H1 (cell line): ENCODE data around the gene GNAI1. TPM values are rescaled to one million over a fixed set of nuclear protein-coding genes. Genes with fewer than 3 reads are reported as not detected.

Source experiments
- CTCF ChIA-PET: fragments of 300-600 bp; sonication (Branson Sonifier 250); formaldehyde crosslinking; loops from one replicate; lab custom pipeline; 2021; ENCODE audit not compliant: partially characterized antibody; lab: Charles Lee
- POLR2A ChIA-PET: fragments of 300-600 bp; sonication (Branson Sonifier 250); formaldehyde crosslinking; loops from one replicate; lab custom pipeline; 2021; ENCODE audit warnings: inconsistent platforms; ENCODE audit not compliant: partially characterized antibody; lab: Charles Lee
- DNase-seq, 2 experiments: peaks; one replicate each; pipeline versions ENCODE4 v3.0.0 to v3.0.0-alpha.2; 2010 to 2022; ENCODE audit warnings: low spot score in 2 of 2, low read depth in 1 of 2, mixed read lengths in 1 of 2
- FAIRE-seq: peaks from 2 replicates; lab custom pipeline; 2011; peaks lifted over from hg19 to GRCh38; lab: Jason Lieb, UNC
- H2AFZ ChIP-seq: 2 replicates; pipeline ENCODE4 v1.8.1; 2012; ENCODE audit warnings: low read length, inconsistent platforms
- H2AK5ac ChIP-seq: 2 replicates; pipeline ENCODE4 v1.6.1; 2013; ENCODE audit warnings: low read depth, low read length
- H2BK120ac ChIP-seq: replicated peaks from 2 replicates; pipeline ENCODE3; 2013; ENCODE audit warnings: low read depth, low read length, inconsistent platforms
- H2BK12ac ChIP-seq: 2 replicates; pipeline ENCODE4 v1.6.1; 2013; ENCODE audit warnings: low read depth, low read length
- H2BK15ac ChIP-seq: 2 replicates; pipeline ENCODE4 v1.6.1; 2013; ENCODE audit warnings: low read length
- H2BK20ac ChIP-seq: 2 replicates; pipeline ENCODE4 v1.6.1; 2013; ENCODE audit warnings: low read length
- H2BK5ac ChIP-seq: 2 replicates; pipeline ENCODE4 v1.6.1; 2013; ENCODE audit warnings: low read depth, low read length
- H3K14ac ChIP-seq: 2 replicates; pipeline ENCODE4 v1.6.1; 2013; ENCODE audit warnings: inconsistent platforms; ENCODE audit not compliant: insufficient read length
- H3K18ac ChIP-seq: 2 replicates; pipeline ENCODE4 v1.6.1; 2013; ENCODE audit warnings: low read length; ENCODE audit errors: extremely low read depth
- H3K23ac ChIP-seq: 2 replicates; pipeline ENCODE4 v1.6.1; 2013; ENCODE audit warnings: inconsistent platforms; ENCODE audit not compliant: insufficient read length
- H3K23me2 ChIP-seq: 2 replicates; pipeline ENCODE4 v1.6.1; 2013; ENCODE audit warnings: low read depth, low read length
- H3K27ac ChIP-seq: 2 replicates; pipeline ENCODE4 v1.6.1; 2011; ENCODE audit warnings: low read depth, low read length, inconsistent platforms
- H3K27me3 ChIP-seq, 4 experiments: replicated peaks in 1 of 4; 1 replicate in 1 of 4; 2 replicates in 3 of 4; pipeline versions ENCODE4 v1.6.1 to v1.8.1; 2011 to 2013; ENCODE audit warnings: low read length in 3 of 4, mild to moderate bottlenecking in 3 of 4, inconsistent platforms in 2 of 4, mixed read lengths in 2 of 4, moderate library complexity in 1 of 4; ENCODE audit not compliant: control insufficient read depth in 3 of 4, insufficient read depth in 3 of 4; ENCODE audit errors: extremely low read depth in 1 of 4
- H3K36me3 ChIP-seq, 4 experiments: 2 replicates each; pipeline versions ENCODE4 v1.6.1 to v1.8.1; 2011 to 2013; ENCODE audit warnings: mild to moderate bottlenecking in 4 of 4, low read length in 3 of 4, moderate library complexity in 2 of 4, control low read depth in 1 of 4, inconsistent platforms in 1 of 4; ENCODE audit not compliant: insufficient read depth in 4 of 4, control insufficient read depth in 2 of 4
- H3K4ac ChIP-seq: replicated peaks from 2 replicates; pipeline ENCODE3; 2013; ENCODE audit warnings: low read length, low read depth, mixed read lengths, inconsistent platforms; ENCODE audit not compliant: insufficient read length
- H3K4me1 ChIP-seq, 4 experiments: replicated peaks in 1 of 4; 1 replicate in 1 of 4; 2 replicates in 3 of 4; pipeline versions ENCODE4 v1.6.1 to v1.8.1; 2011 to 2013; ENCODE audit warnings: low read length in 3 of 4, inconsistent platforms in 2 of 4, mixed read lengths in 1 of 4; ENCODE audit not compliant: insufficient read depth in 4 of 4, control insufficient read depth in 3 of 4
- H3K4me2 ChIP-seq, 2 experiments: 2 replicates each; pipeline versions ENCODE4 v1.6.1 to v1.8.1; 2011 to 2013; ENCODE audit warnings: low read depth in 2 of 2, low read length in 2 of 2, control low read depth in 1 of 2, inconsistent platforms in 1 of 2, mild to moderate bottlenecking in 1 of 2; ENCODE audit not compliant: insufficient read depth in 1 of 2
- H3K4me3 ChIP-seq, 4 experiments: fragments of 200-600, 300-600 bp in 1 of 4; sonication (generic), shearing (Covaris generic), sonication (Bioruptor Twin) in 1 of 4; 2 replicates each; pipeline versions ENCODE4 v1.5.1 to v1.8.1; 2011 to 2016; ENCODE audit warnings: low read length in 4 of 4, low read depth in 3 of 4, control low read depth in 2 of 4, inconsistent platforms in 2 of 4, mild to moderate bottlenecking in 2 of 4, mixed read lengths in 1 of 4, moderate library complexity in 1 of 4; ENCODE audit not compliant: insufficient read depth in 2 of 4; ENCODE audit errors: extremely low read depth in 1 of 4
- H3K56ac ChIP-seq: replicated peaks from 2 replicates; pipeline ENCODE3; 2013; ENCODE audit warnings: low read depth, mild to moderate bottlenecking, mixed read lengths, low read length, inconsistent platforms; ENCODE audit not compliant: insufficient read length
- H3K79me1 ChIP-seq: 2 replicates; pipeline ENCODE4 v1.6.1; 2013; ENCODE audit warnings: low read depth, low read length, control low read depth
- H3K79me2 ChIP-seq, 2 experiments: 2 replicates each; pipeline versions ENCODE4 v1.6.1 to v1.8.1; 2012 to 2013; ENCODE audit warnings: low read length in 2 of 2, mild to moderate bottlenecking in 2 of 2, inconsistent platforms in 1 of 2; ENCODE audit not compliant: insufficient read depth in 2 of 2, control insufficient read depth in 1 of 2
- H3K9ac ChIP-seq, 4 experiments: replicated peaks in 1 of 4; 1 replicate in 1 of 4; 2 replicates in 3 of 4; pipeline versions ENCODE4 v1.6.1 to v1.8.1; 2011 to 2013; ENCODE audit warnings: low read depth in 3 of 4, low read length in 3 of 4, control low read depth in 2 of 4, mild to moderate bottlenecking in 2 of 4, moderate library complexity in 2 of 4, inconsistent platforms in 1 of 4; ENCODE audit errors: extremely low read depth in 1 of 4
- H3K9me3 ChIP-seq, 2 experiments: 2 replicates each; pipeline versions ENCODE4 v1.6.1 to v1.8.1; 2012 to 2013; ENCODE audit warnings: mild to moderate bottlenecking in 2 of 2, moderate library complexity in 2 of 2, control low read depth in 1 of 2, inconsistent platforms in 1 of 2, low read depth in 1 of 2, low read length in 1 of 2, mixed read lengths in 1 of 2; ENCODE audit not compliant: insufficient read depth in 2 of 2
- H4K20me1 ChIP-seq, 2 experiments: replicated peaks in 1 of 2; 2 replicates each; pipeline versions ENCODE3 to v1.8.1; 2011 to 2013; ENCODE audit warnings: inconsistent platforms in 2 of 2, low read length in 2 of 2, mild to moderate bottlenecking in 1 of 2; ENCODE audit not compliant: insufficient read depth in 2 of 2, control insufficient read depth in 1 of 2
- H4K5ac ChIP-seq: 2 replicates; pipeline ENCODE4 v1.6.1; 2013; ENCODE audit warnings: low read length, low read depth, mixed read lengths, inconsistent platforms; ENCODE audit not compliant: insufficient read length
- H4K8ac ChIP-seq: 2 replicates; pipeline ENCODE4 v1.8.0; 2013; ENCODE audit warnings: mild to moderate bottlenecking, moderate library complexity, low read length, inconsistent platforms; ENCODE audit not compliant: insufficient read depth; ENCODE audit errors: extremely low read depth
- H4K91ac ChIP-seq: replicated peaks from 2 replicates; pipeline ENCODE3; 2013; ENCODE audit warnings: low read length, mixed read lengths, inconsistent platforms; ENCODE audit not compliant: insufficient read length
- CBX8 ChIP-seq: fragments of 300-800, 300-1000 bp; sonication (generic); IDR thresholded peaks from 2 replicates; pipeline ENCODE4 v1.7.1; 2016; ENCODE audit warnings: low read depth, low read length, borderline replicate concordance
- CEBPB ChIP-seq: IDR thresholded peaks from 2 replicates; pipeline ENCODE4 v1.6.1; 2012; ENCODE audit warnings: low read depth, low read length
- CHD2 ChIP-seq: IDR thresholded peaks from 2 replicates; pipeline ENCODE4 v1.6.1; 2012; ENCODE audit warnings: low read length, improper control_type of control experiment
- EP300 ChIP-seq, 2 experiments: IDR thresholded peaks; 1 replicate in 1 of 2; 2 replicates in 1 of 2; pipeline ENCODE4 v1.6.1; 2011 to 2012; ENCODE audit warnings: low read depth in 2 of 2, low read length in 2 of 2, mild to moderate bottlenecking in 2 of 2, borderline replicate concordance in 1 of 2, inconsistent platforms in 1 of 2, moderate library complexity in 1 of 2
- FOSL1 ChIP-seq: IDR thresholded peaks from 2 replicates; pipeline ENCODE4 v1.6.1; 2011; ENCODE audit warnings: mild to moderate bottlenecking, low read depth, low read length, moderate library complexity; ENCODE audit not compliant: insufficient read depth
- HDAC6 ChIP-seq: IDR thresholded peaks from one replicate; pipeline ENCODE4 v1.7.1; 2012; ENCODE audit warnings: low read depth, mild to moderate bottlenecking, inconsistent platforms, low read length, moderate library complexity
- JUND ChIP-seq: IDR thresholded peaks from 2 replicates; pipeline ENCODE4 v1.6.1; 2011; ENCODE audit warnings: mild to moderate bottlenecking, improper control_type of control experiment, low read length
- NRF1 ChIP-seq: IDR thresholded peaks from 2 replicates; pipeline ENCODE4 v1.6.1; 2011; ENCODE audit warnings: mild to moderate bottlenecking, low read depth, low read length, improper control_type of control experiment
- PHF8 ChIP-seq: fragments of 200-600 bp; sonication (generic); conservative IDR thresholded peaks from 2 replicates; pipeline ENCODE4 v1.7.1; 2012; ENCODE audit warnings: low read depth, mild to moderate bottlenecking, inconsistent platforms, low read length, moderate library complexity
- TAF1 ChIP-seq: IDR thresholded peaks from 2 replicates; pipeline ENCODE4 v1.6.1; 2011; ENCODE audit warnings: mild to moderate bottlenecking, low read depth, low read length
- USF2 ChIP-seq: IDR thresholded peaks from 2 replicates; pipeline ENCODE4 v1.6.1; 2011; ENCODE audit warnings: low read length, improper control_type of control experiment
- ZNF274 ChIP-seq: IDR thresholded peaks from 2 replicates; pipeline ENCODE4 v1.7.0; 2012; ENCODE audit warnings: low read length, borderline replicate concordance; ENCODE audit errors: extremely low read depth
- WGBS, 2 experiments: shearing (Covaris generic) in 1 of 2; methylation state at CpG; one replicate each; pipeline versions ENCODE4 v1.1.6 to v1.1.7; 2013 to 2015; ENCODE audit warnings: low lambda C conversion rate in 2 of 2, mixed read lengths in 2 of 2, inconsistent platforms in 1 of 2, low coverage in 1 of 2, missing lambda C conversion rate in 1 of 2; ENCODE audit not compliant: insufficient replicate concordance in 2 of 2, insufficient coverage in 1 of 2, insufficient read length in 1 of 2; ENCODE audit errors: extremely low coverage in 1 of 2, missing lambda C conversion rate in 1 of 2; 5-methylcytosine and 5-hydroxymethylcytosine counted together
- polyA plus RNA-seq, 7 experiments: library from polyadenylated mRNA; depleted of rRNA in 3 of 7; stranded (reverse) in 5 of 7; unstranded in 2 of 7; fragments of >200 nt in 5 of 7; fragments of 200-250 nt in 2 of 7; gene quantifications; 1 replicate in 5 of 7; 2 replicates in 1 of 7; 4 replicates in 1 of 7; pipeline versions ENCODE4 v1.2.1 to v1.2.3, GENCODE V29; 2011 to 2013; ENCODE audit warnings: missing spikeins in 2 of 7, mixed read lengths in 2 of 7
- total RNA-seq: library from RNA; stranded (reverse); fragmentation: NEBNext Ultra II Directional; extraction: Animal tissue kit (Norgen Biotek cat#: 25700); gene quantifications from 2 replicates; pipeline ENCODE4 v1.2.1, GENCODE V29; 2021

The GNAI1 gene
- total and polyA plus RNA-seq, 2 of the 8 experiments (the other 6 are each of a cell fraction or from before 2014, with no cell fraction given) = 8.0 to 29.5 TPM

GRCh38 chr7:80181411-80181810, 46.8 kb downstream of the GNAI1 start:
- H3K56ac ChIP-seq = no peak overlapping the region
- no peak overlapping the region for H2BK15ac ChIP-seq
- H4K91ac ChIP-seq = no peak overlapping the region
- H2BK12ac ChIP-seq = no peak overlapping the region
- peaks cover 0 to 34% (median 20%) of the 10 kb centered on the region in 4 experiments for H3K4me1 ChIP-seq
- no peak overlapping the region for H3K23ac ChIP-seq
- H3K14ac ChIP-seq = no peak overlapping the region
- H3K27me3 ChIP-seq = peaks cover 0 to 1% (median 0%) of the 10 kb centered on the region in 4 experiments; a peak in 1 of 7 replicates
- no peaks in the 10 kb centered on the region; a peak in 1 of 8 replicates for H3K36me3 ChIP-seq
- peak overlapping the region; percentile 53; the same call in 1 of the 2 replicates for H3K18ac ChIP-seq
- H4K20me1 ChIP-seq = no peaks in the 10 kb centered on the region
- no peak for TF ChIP-seq NRF1
- TF ChIP-seq PHF8 = no peak
- TF ChIP-seq ZNF274 = no peak
- no peak for TF ChIP-seq CBX8
- TF ChIP-seq TAF1 = no peak
- TF ChIP-seq USF2 = no peak
- no peak for TF ChIP-seq CEBPB
- TF ChIP-seq HDAC6 = no peak
- TF ChIP-seq JUND = no peak
- TF ChIP-seq EP300 (IDR thresholded peaks at IDR 0.05; ENCODE audit: borderline replicate concordance in 1 of 2, low read depth in 2 of 2, low read length in 2 of 2) = no peak
- no peak for TF ChIP-seq FOSL1
- TF ChIP-seq CHD2 = no peak
- H3K23me2 ChIP-seq = peaks cover 2% of the 10 kb centered on the region; the same call in 1 of the 2 replicates
- ChIA-PET POLR2A (no interaction called here), CTCF (interaction anchor here (0.6 to 1.6 kb wide), 3 partner anchors 8 to 55 kb away, joined by 3 to 4 read pairs (median 4); no protein-coding TSS in a partner anchor)
- no peak for DNase-seq
- no peak overlapping the region for H2BK20ac ChIP-seq
- WGBS, 2 experiments = 89% methylated on average over 4 of the region's 4 CpGs; no CpG with 5 or more reads in 1 of the 2 experiments
- H3K9me3 ChIP-seq = no peaks in the 10 kb centered on the region
- H2AFZ ChIP-seq = no peak overlapping the region
- no peak overlapping the region for H3K27ac ChIP-seq
- H3K4me2 ChIP-seq = no peak overlapping the region
- FAIRE-seq = no peak
- H2BK5ac ChIP-seq = no peak overlapping the region
- H2AK5ac ChIP-seq = no peak overlapping the region
- H2BK120ac ChIP-seq = no peak overlapping the region
- H4K5ac ChIP-seq = no peak overlapping the region
- H3K79me1 ChIP-seq = no peaks in the 10 kb centered on the region
- peaks cover 0 to 64% of the 10 kb centered on the region in 2 experiments; a peak in 2 of 4 replicates for H3K79me2 ChIP-seq
- H4K8ac ChIP-seq = no peak overlapping the region
- no peak overlapping the region for H3K9ac ChIP-seq
- H3K4ac ChIP-seq = no peak overlapping the region
- H3K4me3 ChIP-seq = no peak overlapping the region
